Measurements from ENCODE around the gene ANKS1B.
"Not testable (repeated sequence)": the region's sequence is repeated elsewhere in the genome, so short reads cannot be mapped to it uniquely, and the experiment has no call there.

The ANKS1B gene

GRCh38 chr12:99257672-99258071, 727.1 kb downstream of the ANKS1B start:
- no peaks in the 10 kb centered on the region for H3K9me3 ChIP-seq (ENCODE audit: severe bottlenecking)
- DNase-seq, result no peak
- no peak overlapping the region for H3K4me3 ChIP-seq (ENCODE audit: low read depth, low read length)
- H3K36me3 ChIP-seq, result no peaks in the 10 kb centered on the region
- TF ChIP-seq CTCF (IDR thresholded peaks at IDR 0.05; ENCODE audit: low read depth, low read length), result no peak
- no peak overlapping the region for H3K27ac ChIP-seq
- H3K27me3 ChIP-seq (ENCODE audit: insufficient read depth, low read depth, severe bottlenecking), result no peaks in the 10 kb centered on the region

- peak; percentile 39; the same call in 1 of the 2 replicates for TF ChIP-seq CTCF (IDR thresholded peaks at IDR 0.05; ENCODE audit: low read depth, low read length)
These were observed 731.7 kb downstream of the ANKS1B start for GRCh38 chr12:99253068-99253467.

GRCh38 chr12:99250091-99250490, 734.6 kb downstream of the ANKS1B start:
- Histone ChIP-seq H3K27ac (no peak overlapping the region), H3K27me3 (ENCODE audit: insufficient read depth, low read depth, severe bottlenecking) (no peaks in the 10 kb centered on the region), H3K4me3 (ENCODE audit: low read depth, low read length) (no peak overlapping the region), H3K9me3 (ENCODE audit: severe bottlenecking) (no peaks in the 10 kb centered on the region), H3K36me3 (no peaks in the 10 kb centered on the region)
- DNase-seq, result no peak
- no peak for TF ChIP-seq CTCF (IDR thresholded peaks at IDR 0.05; ENCODE audit: low read depth, low read length)

More at GRCh38 chr12:99253068-99253467, 731.7 kb downstream of the ANKS1B start:
- Histone ChIP-seq H3K9me3 (ENCODE audit: severe bottlenecking) (no peaks in the 10 kb centered on the region), H3K36me3 (no peaks in the 10 kb centered on the region), H3K27me3 (ENCODE audit: insufficient read depth, low read depth, severe bottlenecking) (no peaks in the 10 kb centered on the region), H3K27ac (no peak overlapping the region), H3K4me3 (ENCODE audit: low read depth, low read length) (no peak overlapping the region)
- DNase-seq, result no peak

- Histone ChIP-seq H3K27me3 (ENCODE audit: insufficient read depth, low read depth, severe bottlenecking) (no peaks in the 10 kb centered on the region), H3K9me3 (ENCODE audit: severe bottlenecking) (no peaks in the 10 kb centered on the region), H3K4me3 (ENCODE audit: low read depth, low read length) (no peak overlapping the region), H3K27ac (no peak overlapping the region), H3K36me3 (no peaks in the 10 kb centered on the region)
- DNase-seq, result no peak
- no peak for TF ChIP-seq CTCF (IDR thresholded peaks at IDR 0.05; ENCODE audit: low read depth, low read length)
These were observed 735.2 kb downstream of the ANKS1B start for GRCh38 chr12:99249543-99249942.

- not testable (repeated sequence) for H3K4me3 ChIP-seq (ENCODE audit: low read depth, low read length); H3K27me3 ChIP-seq (ENCODE audit: insufficient read depth, low read depth, severe bottlenecking)
- DNase-seq, result peak; percentile 87
These were observed 746.7 kb downstream of the ANKS1B start for GRCh38 chr12:99237907-99238538.

GRCh38 chr12:99235381-99235780, 749.4 kb downstream of the ANKS1B start:
- no peak for TF ChIP-seq CTCF (IDR thresholded peaks at IDR 0.05; ENCODE audit: low read depth, low read length)
- Histone ChIP-seq H3K36me3 (no peaks in the 10 kb centered on the region), H3K27me3 (ENCODE audit: insufficient read depth, low read depth, severe bottlenecking) (no peaks in the 10 kb centered on the region), H3K9me3 (ENCODE audit: severe bottlenecking) (peaks cover 2% of the 10 kb centered on the region), H3K27ac (no peak overlapping the region), H3K4me3 (ENCODE audit: low read depth, low read length) (no peak overlapping the region)
- DNase-seq, result no peak

More at GRCh38 chr12:99237907-99238538, 746.7 kb downstream of the ANKS1B start:
- not testable (repeated sequence) for H3K27ac ChIP-seq; H3K36me3 ChIP-seq; H3K9me3 ChIP-seq (ENCODE audit: severe bottlenecking)
